H1 (cell line): ENCODE results near the gene THADA. TPM values are rescaled to one million over a fixed set of nuclear protein-coding genes. Genes with fewer than 3 reads are reported as not detected.

Source experiments
- CTCF ChIA-PET: fragments of 300-600 bp; sonication (Branson Sonifier 250); formaldehyde crosslinking; loops from one replicate; lab custom pipeline; 2021; ENCODE audit not compliant: partially characterized antibody; lab: Charles Lee
- POLR2A ChIA-PET: fragments of 300-600 bp; sonication (Branson Sonifier 250); formaldehyde crosslinking; loops from one replicate; lab custom pipeline; 2021; ENCODE audit warnings: inconsistent platforms; ENCODE audit not compliant: partially characterized antibody; lab: Charles Lee
- DNase-seq, 2 experiments: peaks; one replicate each; pipeline versions ENCODE4 v3.0.0 to v3.0.0-alpha.2; 2010 to 2022; ENCODE audit warnings: low spot score in 2 of 2, low read depth in 1 of 2, mixed read lengths in 1 of 2
- FAIRE-seq: peaks from 2 replicates; lab custom pipeline; 2011; peaks lifted over from hg19 to GRCh38; lab: Jason Lieb, UNC
- H2AFZ ChIP-seq: 2 replicates; pipeline ENCODE4 v1.8.1; 2012; ENCODE audit warnings: low read length, inconsistent platforms
- H2AK5ac ChIP-seq: 2 replicates; pipeline ENCODE4 v1.6.1; 2013; ENCODE audit warnings: low read depth, low read length
- H2BK120ac ChIP-seq: replicated peaks from 2 replicates; pipeline ENCODE3; 2013; ENCODE audit warnings: low read depth, low read length, inconsistent platforms
- H2BK12ac ChIP-seq: 2 replicates; pipeline ENCODE4 v1.6.1; 2013; ENCODE audit warnings: low read depth, low read length
- H2BK15ac ChIP-seq: 2 replicates; pipeline ENCODE4 v1.6.1; 2013; ENCODE audit warnings: low read length
- H2BK20ac ChIP-seq: 2 replicates; pipeline ENCODE4 v1.6.1; 2013; ENCODE audit warnings: low read length
- H2BK5ac ChIP-seq: 2 replicates; pipeline ENCODE4 v1.6.1; 2013; ENCODE audit warnings: low read depth, low read length
- H3K14ac ChIP-seq: 2 replicates; pipeline ENCODE4 v1.6.1; 2013; ENCODE audit warnings: inconsistent platforms; ENCODE audit not compliant: insufficient read length
- H3K18ac ChIP-seq: 2 replicates; pipeline ENCODE4 v1.6.1; 2013; ENCODE audit warnings: low read length; ENCODE audit errors: extremely low read depth
- H3K23ac ChIP-seq: 2 replicates; pipeline ENCODE4 v1.6.1; 2013; ENCODE audit warnings: inconsistent platforms; ENCODE audit not compliant: insufficient read length
- H3K23me2 ChIP-seq: 2 replicates; pipeline ENCODE4 v1.6.1; 2013; ENCODE audit warnings: low read depth, low read length
- H3K27ac ChIP-seq: 2 replicates; pipeline ENCODE4 v1.6.1; 2011; ENCODE audit warnings: low read depth, low read length, inconsistent platforms
- H3K27me3 ChIP-seq, 4 experiments: replicated peaks in 1 of 4; 1 replicate in 1 of 4; 2 replicates in 3 of 4; pipeline versions ENCODE4 v1.6.1 to v1.8.1; 2011 to 2013; ENCODE audit warnings: low read length in 3 of 4, mild to moderate bottlenecking in 3 of 4, inconsistent platforms in 2 of 4, mixed read lengths in 2 of 4, moderate library complexity in 1 of 4; ENCODE audit not compliant: control insufficient read depth in 3 of 4, insufficient read depth in 3 of 4; ENCODE audit errors: extremely low read depth in 1 of 4
- H3K36me3 ChIP-seq, 4 experiments: 2 replicates each; pipeline versions ENCODE4 v1.6.1 to v1.8.1; 2011 to 2013; ENCODE audit warnings: mild to moderate bottlenecking in 4 of 4, low read length in 3 of 4, moderate library complexity in 2 of 4, control low read depth in 1 of 4, inconsistent platforms in 1 of 4; ENCODE audit not compliant: insufficient read depth in 4 of 4, control insufficient read depth in 2 of 4
- H3K4ac ChIP-seq: replicated peaks from 2 replicates; pipeline ENCODE3; 2013; ENCODE audit warnings: low read length, low read depth, mixed read lengths, inconsistent platforms; ENCODE audit not compliant: insufficient read length
- H3K4me1 ChIP-seq, 4 experiments: replicated peaks in 1 of 4; 1 replicate in 1 of 4; 2 replicates in 3 of 4; pipeline versions ENCODE4 v1.6.1 to v1.8.1; 2011 to 2013; ENCODE audit warnings: low read length in 3 of 4, inconsistent platforms in 2 of 4, mixed read lengths in 1 of 4; ENCODE audit not compliant: insufficient read depth in 4 of 4, control insufficient read depth in 3 of 4
- H3K4me2 ChIP-seq, 2 experiments: 2 replicates each; pipeline versions ENCODE4 v1.6.1 to v1.8.1; 2011 to 2013; ENCODE audit warnings: low read depth in 2 of 2, low read length in 2 of 2, control low read depth in 1 of 2, inconsistent platforms in 1 of 2, mild to moderate bottlenecking in 1 of 2; ENCODE audit not compliant: insufficient read depth in 1 of 2
- H3K4me3 ChIP-seq, 4 experiments: fragments of 200-600, 300-600 bp in 1 of 4; sonication (generic), shearing (Covaris generic), sonication (Bioruptor Twin) in 1 of 4; 2 replicates each; pipeline versions ENCODE4 v1.5.1 to v1.8.1; 2011 to 2016; ENCODE audit warnings: low read length in 4 of 4, low read depth in 3 of 4, control low read depth in 2 of 4, inconsistent platforms in 2 of 4, mild to moderate bottlenecking in 2 of 4, mixed read lengths in 1 of 4, moderate library complexity in 1 of 4; ENCODE audit not compliant: insufficient read depth in 2 of 4; ENCODE audit errors: extremely low read depth in 1 of 4
- H3K56ac ChIP-seq: replicated peaks from 2 replicates; pipeline ENCODE3; 2013; ENCODE audit warnings: low read depth, mild to moderate bottlenecking, mixed read lengths, low read length, inconsistent platforms; ENCODE audit not compliant: insufficient read length
- H3K79me1 ChIP-seq: 2 replicates; pipeline ENCODE4 v1.6.1; 2013; ENCODE audit warnings: low read depth, low read length, control low read depth
- H3K79me2 ChIP-seq, 2 experiments: 2 replicates each; pipeline versions ENCODE4 v1.6.1 to v1.8.1; 2012 to 2013; ENCODE audit warnings: low read length in 2 of 2, mild to moderate bottlenecking in 2 of 2, inconsistent platforms in 1 of 2; ENCODE audit not compliant: insufficient read depth in 2 of 2, control insufficient read depth in 1 of 2
- H3K9ac ChIP-seq, 4 experiments: replicated peaks in 1 of 4; 1 replicate in 1 of 4; 2 replicates in 3 of 4; pipeline versions ENCODE4 v1.6.1 to v1.8.1; 2011 to 2013; ENCODE audit warnings: low read depth in 3 of 4, low read length in 3 of 4, control low read depth in 2 of 4, mild to moderate bottlenecking in 2 of 4, moderate library complexity in 2 of 4, inconsistent platforms in 1 of 4; ENCODE audit errors: extremely low read depth in 1 of 4
- H3K9me3 ChIP-seq, 2 experiments: 2 replicates each; pipeline versions ENCODE4 v1.6.1 to v1.8.1; 2012 to 2013; ENCODE audit warnings: mild to moderate bottlenecking in 2 of 2, moderate library complexity in 2 of 2, control low read depth in 1 of 2, inconsistent platforms in 1 of 2, low read depth in 1 of 2, low read length in 1 of 2, mixed read lengths in 1 of 2; ENCODE audit not compliant: insufficient read depth in 2 of 2
- H4K20me1 ChIP-seq, 2 experiments: replicated peaks in 1 of 2; 2 replicates each; pipeline versions ENCODE3 to v1.8.1; 2011 to 2013; ENCODE audit warnings: inconsistent platforms in 2 of 2, low read length in 2 of 2, mild to moderate bottlenecking in 1 of 2; ENCODE audit not compliant: insufficient read depth in 2 of 2, control insufficient read depth in 1 of 2
- H4K5ac ChIP-seq: 2 replicates; pipeline ENCODE4 v1.6.1; 2013; ENCODE audit warnings: low read length, low read depth, mixed read lengths, inconsistent platforms; ENCODE audit not compliant: insufficient read length
- H4K8ac ChIP-seq: 2 replicates; pipeline ENCODE4 v1.8.0; 2013; ENCODE audit warnings: mild to moderate bottlenecking, moderate library complexity, low read length, inconsistent platforms; ENCODE audit not compliant: insufficient read depth; ENCODE audit errors: extremely low read depth
- H4K91ac ChIP-seq: replicated peaks from 2 replicates; pipeline ENCODE3; 2013; ENCODE audit warnings: low read length, mixed read lengths, inconsistent platforms; ENCODE audit not compliant: insufficient read length
- SIX5 ChIP-seq: IDR thresholded peaks from 2 replicates; pipeline ENCODE4 v1.6.1; 2011; ENCODE audit warnings: mild to moderate bottlenecking, low read depth, low read length
- SP2 ChIP-seq: IDR thresholded peaks from 2 replicates; pipeline ENCODE4 v1.6.1; 2012; ENCODE audit warnings: mild to moderate bottlenecking, low read length, inconsistent platforms
- TBP ChIP-seq: IDR thresholded peaks from 2 replicates; pipeline ENCODE4 v1.6.1; 2011; ENCODE audit warnings: low read depth, low read length, improper control_type of control experiment
- WGBS, 2 experiments: shearing (Covaris generic) in 1 of 2; methylation state at CpG; one replicate each; pipeline versions ENCODE4 v1.1.6 to v1.1.7; 2013 to 2015; ENCODE audit warnings: low lambda C conversion rate in 2 of 2, mixed read lengths in 2 of 2, inconsistent platforms in 1 of 2, low coverage in 1 of 2, missing lambda C conversion rate in 1 of 2; ENCODE audit not compliant: insufficient replicate concordance in 2 of 2, insufficient coverage in 1 of 2, insufficient read length in 1 of 2; ENCODE audit errors: extremely low coverage in 1 of 2, missing lambda C conversion rate in 1 of 2; 5-methylcytosine and 5-hydroxymethylcytosine counted together
- polyA plus RNA-seq, 7 experiments: library from polyadenylated mRNA; depleted of rRNA in 3 of 7; stranded (reverse) in 5 of 7; unstranded in 2 of 7; fragments of >200 nt in 5 of 7; fragments of 200-250 nt in 2 of 7; gene quantifications; 1 replicate in 5 of 7; 2 replicates in 1 of 7; 4 replicates in 1 of 7; pipeline versions ENCODE4 v1.2.1 to v1.2.3, GENCODE V29; 2011 to 2013; ENCODE audit warnings: missing spikeins in 2 of 7, mixed read lengths in 2 of 7
- total RNA-seq: library from RNA; stranded (reverse); fragmentation: NEBNext Ultra II Directional; extraction: Animal tissue kit (Norgen Biotek cat#: 25700); gene quantifications from 2 replicates; pipeline ENCODE4 v1.2.1, GENCODE V29; 2021

Gene THADA
- total and polyA plus RNA-seq, 2 of the 8 experiments (the other 6 are each of a cell fraction or from before 2014, with no cell fraction given): 22.4 to 26.8 TPM

DNA sequence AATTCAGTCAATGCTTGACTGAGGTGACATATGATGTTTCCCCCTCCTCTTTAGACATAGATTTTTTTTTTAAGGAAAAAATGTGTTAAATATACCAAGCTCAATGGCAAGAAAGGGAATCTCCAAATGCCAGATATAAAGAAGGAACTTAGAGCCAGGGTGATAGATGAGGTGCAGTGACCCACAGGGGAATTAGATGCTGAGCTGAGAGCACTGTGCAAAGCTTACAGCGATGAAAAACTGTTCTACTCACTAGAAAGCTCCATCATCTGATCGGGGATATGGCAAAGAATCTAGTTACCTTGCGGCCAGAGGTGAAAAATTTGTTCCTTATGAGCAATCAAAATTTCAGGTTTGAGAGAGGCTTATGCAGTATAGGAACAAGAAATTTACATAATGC lies 218.5 kb downstream of the THADA start:
- no peak overlapping the region for H2BK20ac ChIP-seq
- no peak overlapping the region for H3K23ac ChIP-seq
- no peak overlapping the region for H4K8ac ChIP-seq
- H3K36me3 ChIP-seq: no peaks in the 10 kb centered on the region
- no peak overlapping the region for H3K4ac ChIP-seq
- H3K9me3 ChIP-seq: no peaks in the 10 kb centered on the region
- H3K4me1 ChIP-seq: no peaks in the 10 kb centered on the region
- H4K20me1 ChIP-seq: no peaks in the 10 kb centered on the region
- no peak overlapping the region for H3K4me2 ChIP-seq
- DNase-seq (no peak), FAIRE-seq (no peak)
- H3K23me2 ChIP-seq: no peaks in the 10 kb centered on the region
- H2BK120ac ChIP-seq: no peak overlapping the region
- H3K4me3 ChIP-seq: no peak overlapping the region
- POLR2A ChIA-PET: interaction anchor here (1.2 kb wide), 1 partner anchor 8 kb away, joined by 3 read pairs; no protein-coding TSS in a partner anchor
- no peak overlapping the region for H4K91ac ChIP-seq
- H3K27me3 ChIP-seq: no peaks in the 10 kb centered on the region
- H3K27ac ChIP-seq: no peak overlapping the region
- H3K79me2 ChIP-seq: no peaks in the 10 kb centered on the region
- H3K18ac ChIP-seq: 0 out of 2 replicates have a peak overlapping the region, but pooled peaks have one; percentile 13
- CTCF ChIA-PET: interaction anchor here (0.8 kb wide), 1 partner anchor 33 kb away, joined by 3 read pairs; no protein-coding TSS in a partner anchor
- no peak overlapping the region for H3K56ac ChIP-seq
- no peak overlapping the region for H2AK5ac ChIP-seq
- no peak overlapping the region for H3K14ac ChIP-seq
- 96% methylated on average over 3 of the region's 3 CpGs; no CpG with 5 or more reads in 1 of the 2 experiments for WGBS, 2 experiments
- H2AFZ ChIP-seq: no peak overlapping the region
- H4K5ac ChIP-seq: no peak overlapping the region
- no peak overlapping the region for H3K9ac ChIP-seq
- H2BK15ac ChIP-seq: no peak overlapping the region
- H2BK5ac ChIP-seq: no peak overlapping the region
- no peak overlapping the region for H2BK12ac ChIP-seq
- H3K79me1 ChIP-seq: no peaks in the 10 kb centered on the region
- TF ChIP-seq TBP (no peak), SIX5 (no peak), SP2 (no peak)
